CD4-positive, CD25-positive, alpha-beta regulatory T cell (primary cell): ENCODE measurements around the gene SLFN5. TPM values are rescaled to one million over a fixed set of nuclear protein-coding genes. Genes with fewer than 3 reads are reported as not detected.

Experiments used
- ATAC-seq, 2 donors: fragments of 150-1000 bp; cut with Tn5 transposase; one replicate each; pipeline ENCODE4 v1.10.0; 2021; ENCODE audit warnings: low read depth in 2 of 2, moderate number of reproducible peaks in 2 of 2, moderate library complexity in 1 of 2
- DNase-seq, 3 donors: peaks; one replicate each; pipeline versions ENCODE4 v3.0.0 to v3.0.0-alpha.2; 2012 to 2022; ENCODE audit warnings: mixed read lengths in 1 of 3
- H3K27ac ChIP-seq: one replicate; pipeline ENCODE4 v1.7.0; 2013; ENCODE audit warnings: mild to moderate bottlenecking, low read length; ENCODE audit not compliant: insufficient read depth, poor library complexity, severe bottlenecking
- H3K27me3 ChIP-seq: one replicate; pipeline ENCODE4 v1.7.0; 2013; ENCODE audit warnings: low read length; ENCODE audit not compliant: control insufficient read depth, insufficient read depth
- H3K36me3 ChIP-seq: one replicate; pipeline ENCODE4 v1.7.0; 2013; ENCODE audit warnings: mild to moderate bottlenecking, low read length, moderate library complexity; ENCODE audit not compliant: control insufficient read depth, insufficient read depth
- H3K4me1 ChIP-seq: 2 replicates; pipeline ENCODE4 v1.7.0; 2013; ENCODE audit warnings: mild to moderate bottlenecking, low read length; ENCODE audit not compliant: insufficient read depth, control insufficient read depth, poor library complexity, severe bottlenecking
- H3K4me3 ChIP-seq: one replicate; pipeline ENCODE4 v1.7.0; 2013; ENCODE audit warnings: low read depth, mild to moderate bottlenecking, low read length, moderate library complexity
- H3K9me3 ChIP-seq, 2 experiments: 1 replicate in 1 of 2; 2 replicates in 1 of 2; pipeline ENCODE4 v1.7.0; 2013; ENCODE audit warnings: low read length in 2 of 2, mild to moderate bottlenecking in 1 of 2, moderate library complexity in 1 of 2; ENCODE audit not compliant: control insufficient read depth in 2 of 2
- H3K27ac Mint-ChIP-seq, 3 donors: one replicate each; pipeline ENCODE4 v1.8.0; 2020 to 2022; ENCODE audit warnings: mild to moderate bottlenecking in 3 of 3, mixed read lengths in 3 of 3, moderate library complexity in 2 of 3
- H3K27me3 Mint-ChIP-seq: one replicate; pipeline ENCODE4 v1.8.0; 2022; ENCODE audit warnings: mild to moderate bottlenecking, mixed read lengths
- H3K36me3 Mint-ChIP-seq: one replicate; pipeline ENCODE4 v1.8.0; 2020; ENCODE audit warnings: mixed read lengths
- H3K4me1 Mint-ChIP-seq, 4 donors: one replicate each; pipeline ENCODE4 v1.8.0; 2020 to 2022; ENCODE audit warnings: mixed read lengths in 4 of 4, mild to moderate bottlenecking in 1 of 4
- H3K4me3 Mint-ChIP-seq, 4 donors: one replicate each; pipeline ENCODE4 v1.8.0; 2020 to 2022; ENCODE audit warnings: mild to moderate bottlenecking in 4 of 4, mixed read lengths in 4 of 4, moderate library complexity in 3 of 4
- H3K9me3 Mint-ChIP-seq, 7 donors: one replicate each; pipeline ENCODE4 v1.8.0; 2020 to 2022; ENCODE audit warnings: mixed read lengths in 7 of 7, mild to moderate bottlenecking in 3 of 7, moderate library complexity in 2 of 7
- polyA plus RNA-seq, 4 donors: library from polyadenylated mRNA; unstranded; fragments of 300-500 nt; fragmentation: Illumina TruSeq; gene quantifications; one replicate each; pipeline ENCODE4 v1.2.3, GENCODE V29; 2021
- total RNA-seq: library from RNA; stranded (reverse); gene quantifications from one replicate; pipeline ENCODE4 v1.2.3, GENCODE V29; 2022

SLFN5 gene
- total and polyA plus RNA-seq, 5 donors from 2014 or later: 122 to 221 (median 185) TPM

- no peaks in the 10 kb centered on the region for H3K27me3 Mint-ChIP-seq
- H3K36me3 Mint-ChIP-seq: peaks cover 4% of the 10 kb centered on the region
- Histone ChIP-seq H3K27ac (no peak overlapping the region), H3K27me3 (no peaks in the 10 kb centered on the region), H3K9me3 (no peaks in the 10 kb centered on the region), H3K36me3 (peaks cover 3% of the 10 kb centered on the region), H3K4me3 (peak overlapping the region; percentile 31), H3K4me1 (peaks cover 39% of the 10 kb centered on the region)
- H3K27ac Mint-ChIP-seq: peak overlapping the region; percentile 3 to 99 (median 98)
- DNase-seq (no peak), ATAC-seq (no peak)
- H3K4me1 Mint-ChIP-seq: peaks cover 10 to 67% (median 45%) of the 10 kb centered on the region in 4 donors
- no peaks in the 10 kb centered on the region for H3K9me3 Mint-ChIP-seq
- peak overlapping the region; percentile 57 to 97 (median 86) for H3K4me3 Mint-ChIP-seq
Observed at GRCh38 chr17:35315971-35316370, 73.1 kb downstream of the SLFN5 start.

GRCh38 chr17:35322749-35323148 lies 79.9 kb downstream of the SLFN5 start:
- Histone ChIP-seq H3K27me3 (no peaks in the 10 kb centered on the region), H3K9me3 (no peaks in the 10 kb centered on the region), H3K4me3 (no peak overlapping the region), H3K36me3 (peaks cover 39% of the 10 kb centered on the region), H3K4me1 (no peaks in the 10 kb centered on the region), H3K27ac (no peak overlapping the region)
- H3K36me3 Mint-ChIP-seq: peaks cover 45% of the 10 kb centered on the region
- DNase-seq: no peak
- no peak for ATAC-seq
- H3K4me1 Mint-ChIP-seq: peaks cover 4 to 24% (median 18%) of the 10 kb centered on the region in 4 donors
- no peak overlapping the region for H3K27ac Mint-ChIP-seq
- H3K27me3 Mint-ChIP-seq: no peaks in the 10 kb centered on the region
- H3K9me3 Mint-ChIP-seq: peaks cover 0 to 9% (median 0%) of the 10 kb centered on the region in 7 donors
- no peak overlapping the region for H3K4me3 Mint-ChIP-seq

Other genes with a start within 250 kb of the SLFN5 start
- gene RFFL, start 179.4 kb upstream of the SLFN5 start, total RNA-seq: 118 TPM
- 100 to 1,000 TPM in 1 of 4 donors, 10 to 100 TPM in 3; 69.8 to 128 (median 79.3) TPM for gene RFFL, start 179.4 kb upstream of the SLFN5 start, polyA plus RNA-seq
- gene RAD51D, start 123.2 kb upstream of the SLFN5 start, total RNA-seq: 11.7 TPM
- 10 to 100 TPM in 2 of 4 donors, 1 to 10 TPM in 2; 7.0 to 11.5 (median 10.3) TPM for gene RAD51D, start 123.2 kb upstream of the SLFN5 start, polyA plus RNA-seq
- gene FNDC8, start 121.5 kb upstream of the SLFN5 start, total RNA-seq: not detected
- not detected for gene FNDC8, start 121.5 kb upstream of the SLFN5 start, polyA plus RNA-seq
- 9.8 TPM for gene NLE1, start 100.8 kb upstream of the SLFN5 start, total RNA-seq
- 1 to 10 TPM; 3.1 to 5.3 (median 3.8) TPM for gene NLE1, start 100.8 kb upstream of the SLFN5 start, polyA plus RNA-seq
- 0.44 TPM for gene UNC45B, start 95.3 kb upstream of the SLFN5 start, total RNA-seq
- gene UNC45B, start 95.3 kb upstream of the SLFN5 start, polyA plus RNA-seq: under 1 TPM; 0.29 to 0.63 (median 0.43) TPM
- gene SLC35G3, start 48.7 kb upstream of the SLFN5 start, total RNA-seq: not detected
- gene SLC35G3, start 48.7 kb upstream of the SLFN5 start, polyA plus RNA-seq: under 1 TPM; 0.08 to 0.19 (median 0.13) TPM
- 61.9 TPM for gene SLFN11, start 130.5 kb downstream of the SLFN5 start, total RNA-seq
- gene SLFN11, start 130.5 kb downstream of the SLFN5 start, polyA plus RNA-seq: 10 to 100 TPM; 10.1 to 18.0 (median 11.2) TPM
- 7.0 TPM for gene SLFN12, start 189.4 kb downstream of the SLFN5 start, total RNA-seq
- gene SLFN12, start 189.4 kb downstream of the SLFN5 start, polyA plus RNA-seq: 1 to 10 TPM; 2.6 to 3.6 (median 2.9) TPM
- gene SLFN13, start 205.7 kb downstream of the SLFN5 start, total RNA-seq: 25.5 TPM
- 1 to 10 TPM; 4.9 to 6.2 (median 5.1) TPM for gene SLFN13, start 205.7 kb downstream of the SLFN5 start, polyA plus RNA-seq